GM19025 (cell line): ENCODE measurements around the gene ADGRD1.

Source experiments
- ATAC-seq: cut with Tn5 transposase; IDR thresholded peaks from one replicate; pipeline ENCODE4 v1.9.1; 2021; ENCODE audit warnings: mild to moderate bottlenecking, low read depth, moderate library complexity; ENCODE audit not compliant: unreplicated experiment

ADGRD1 gene

GRCh38 chr12:131171029-131171428, 217.3 kb downstream of the ADGRD1 start:
- ATAC-seq, result no peak

- no peak for ATAC-seq
Observed at GRCh38 chr12:131174901-131175300, 221.2 kb downstream of the ADGRD1 start.

- no peak for ATAC-seq
Observed at GRCh38 chr12:131176266-131176665, 222.6 kb downstream of the ADGRD1 start.

GRCh38 chr12:131176926-131177325, 223.2 kb downstream of the ADGRD1 start:
- no peak for ATAC-seq

GRCh38 chr12:131177599-131177998, 223.9 kb downstream of the ADGRD1 start:
- no peak for ATAC-seq

- no peak for ATAC-seq
Observed at GRCh38 chr12:131187602-131188001, 233.9 kb downstream of the ADGRD1 start.

- no peak for ATAC-seq
Observed at GRCh38 chr12:131188131-131189050, 234.7 kb downstream of the ADGRD1 start.

GRCh38 chr12:131189781-131190180, 236.1 kb downstream of the ADGRD1 start:
- ATAC-seq, result no peak

GRCh38 chr12:131190965-131191364, 237.3 kb downstream of the ADGRD1 start:
- no peak for ATAC-seq
